GM18868 (cell line): ENCODE measurements around the gene FAM50A.
"Not testable (repeated sequence)": the region's sequence is repeated elsewhere in the genome, so short reads cannot be mapped to it uniquely, and the experiment has no call there.

ENCODE experiments used
- ATAC-seq: cut with Tn5 transposase; IDR thresholded peaks from one replicate; pipeline ENCODE4 v1.9.1; 2021; ENCODE audit warnings: mild to moderate bottlenecking, moderate library complexity; ENCODE audit not compliant: unreplicated experiment

Gene FAM50A, protein sequence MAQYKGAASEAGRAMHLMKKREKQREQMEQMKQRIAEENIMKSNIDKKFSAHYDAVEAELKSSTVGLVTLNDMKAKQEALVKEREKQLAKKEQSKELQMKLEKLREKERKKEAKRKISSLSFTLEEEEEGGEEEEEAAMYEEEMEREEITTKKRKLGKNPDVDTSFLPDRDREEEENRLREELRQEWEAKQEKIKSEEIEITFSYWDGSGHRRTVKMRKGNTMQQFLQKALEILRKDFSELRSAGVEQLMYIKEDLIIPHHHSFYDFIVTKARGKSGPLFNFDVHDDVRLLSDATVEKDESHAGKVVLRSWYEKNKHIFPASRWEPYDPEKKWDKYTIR

DNA sequence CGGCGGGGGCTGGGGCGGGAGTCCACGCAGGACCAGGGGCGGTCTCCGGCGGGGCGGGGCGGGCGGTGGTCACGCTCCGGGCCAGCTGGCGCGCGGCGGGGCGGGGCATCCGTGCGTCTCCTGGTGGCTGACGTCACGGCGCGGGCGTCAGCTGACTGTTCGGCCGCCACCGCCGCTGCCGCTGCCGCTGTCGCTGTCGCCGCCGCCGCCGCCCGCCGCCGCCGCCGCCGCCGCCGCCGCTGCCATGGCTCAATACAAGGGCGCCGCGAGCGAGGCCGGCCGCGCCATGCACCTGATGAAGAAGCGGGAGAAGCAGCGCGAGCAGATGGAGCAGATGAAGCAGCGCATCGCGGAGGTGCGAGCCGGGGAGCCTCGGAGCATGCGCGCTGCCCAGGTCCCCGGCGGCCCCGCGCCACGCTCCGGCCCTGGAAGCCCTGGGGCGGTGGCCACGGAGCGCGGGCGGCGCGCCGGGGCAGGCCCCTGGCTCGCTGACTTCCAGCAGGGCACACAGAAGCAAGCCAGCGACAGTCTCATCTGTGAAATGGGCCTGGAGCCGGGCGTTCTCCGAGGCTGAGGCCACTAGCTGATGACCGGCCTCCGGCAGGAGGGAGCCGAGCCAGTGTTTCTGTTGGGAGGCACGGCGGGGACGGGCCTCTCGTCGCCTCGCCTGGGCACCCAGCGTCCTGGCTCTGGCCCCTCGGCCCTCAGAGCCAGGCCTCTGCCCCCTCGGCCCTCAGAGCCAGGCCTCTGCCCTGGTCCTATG lies at the start of gene FAM50A:
Gene FAM50A (plus strand): TSS at position 150 of the 763 bp plus-strand sequence. CDS start 95 bp downstream, at position 245.
- ATAC-seq, result peak; percentile 79

DNA sequence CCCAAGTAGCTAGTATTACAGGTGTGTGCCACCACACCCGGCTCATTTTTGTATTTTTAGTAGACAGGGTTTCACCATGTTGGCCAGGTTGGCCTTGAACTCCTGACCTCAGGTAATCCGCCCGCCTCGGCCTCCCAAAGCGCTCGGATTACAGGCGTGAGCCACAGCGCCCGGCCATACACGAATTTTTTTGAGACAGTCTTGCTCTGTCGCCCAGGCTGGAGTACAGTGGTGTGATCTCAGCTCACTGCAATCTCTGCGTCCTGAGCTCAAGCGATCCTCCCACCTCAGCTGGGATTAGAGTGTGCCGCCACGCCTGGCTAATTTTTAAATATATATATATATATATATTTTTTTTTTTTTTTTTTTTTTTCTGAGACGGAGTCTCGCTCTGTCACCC lies 47.6 kb upstream of the FAM50A start:
- not testable (repeated sequence) for ATAC-seq

DNA sequence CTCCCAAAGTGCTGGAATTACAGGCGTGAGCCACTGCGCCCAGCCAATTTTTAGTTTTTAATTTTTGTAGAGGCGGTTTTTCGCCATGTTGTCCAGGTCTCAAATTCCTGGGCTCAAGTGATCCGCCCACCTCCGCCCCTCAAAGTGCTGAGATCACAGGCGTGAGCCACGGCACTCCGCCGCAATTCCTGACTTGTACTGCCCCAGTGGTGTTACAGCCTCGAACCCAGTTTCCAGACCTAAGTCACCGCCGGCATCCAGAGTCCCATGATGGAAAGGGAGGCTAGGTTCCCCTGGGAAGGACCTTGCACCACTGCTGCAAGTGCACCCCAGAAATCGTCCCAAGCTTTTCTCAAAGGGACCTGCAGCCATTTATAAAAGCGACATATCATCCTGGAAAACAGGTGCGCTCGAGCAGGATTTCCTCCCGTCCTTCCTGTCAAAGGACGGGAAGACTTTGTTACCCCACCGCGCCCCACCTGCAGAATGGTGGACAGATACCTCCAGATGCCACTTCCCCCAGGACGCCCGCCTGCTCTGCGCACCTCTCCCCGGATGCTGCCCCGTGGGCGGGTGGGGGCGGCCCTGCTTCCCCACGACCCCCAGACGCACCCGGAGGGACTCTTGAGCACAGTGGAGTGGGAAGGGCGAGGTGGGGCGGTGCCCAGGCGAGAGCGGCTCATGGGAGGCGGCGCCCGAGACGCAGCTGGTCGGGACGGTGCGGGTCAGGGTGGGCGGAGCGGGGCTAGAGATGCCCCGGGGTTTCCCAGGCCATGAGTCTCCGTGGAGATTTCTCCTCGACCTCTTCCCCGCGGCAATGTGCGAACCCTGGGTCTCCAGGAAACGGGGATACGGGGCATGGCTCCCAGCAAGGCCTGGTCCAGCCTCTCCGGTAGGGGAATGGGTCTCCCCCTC lies 46.7 kb upstream of the FAM50A start:
- ATAC-seq, result peak; percentile 53

DNA sequence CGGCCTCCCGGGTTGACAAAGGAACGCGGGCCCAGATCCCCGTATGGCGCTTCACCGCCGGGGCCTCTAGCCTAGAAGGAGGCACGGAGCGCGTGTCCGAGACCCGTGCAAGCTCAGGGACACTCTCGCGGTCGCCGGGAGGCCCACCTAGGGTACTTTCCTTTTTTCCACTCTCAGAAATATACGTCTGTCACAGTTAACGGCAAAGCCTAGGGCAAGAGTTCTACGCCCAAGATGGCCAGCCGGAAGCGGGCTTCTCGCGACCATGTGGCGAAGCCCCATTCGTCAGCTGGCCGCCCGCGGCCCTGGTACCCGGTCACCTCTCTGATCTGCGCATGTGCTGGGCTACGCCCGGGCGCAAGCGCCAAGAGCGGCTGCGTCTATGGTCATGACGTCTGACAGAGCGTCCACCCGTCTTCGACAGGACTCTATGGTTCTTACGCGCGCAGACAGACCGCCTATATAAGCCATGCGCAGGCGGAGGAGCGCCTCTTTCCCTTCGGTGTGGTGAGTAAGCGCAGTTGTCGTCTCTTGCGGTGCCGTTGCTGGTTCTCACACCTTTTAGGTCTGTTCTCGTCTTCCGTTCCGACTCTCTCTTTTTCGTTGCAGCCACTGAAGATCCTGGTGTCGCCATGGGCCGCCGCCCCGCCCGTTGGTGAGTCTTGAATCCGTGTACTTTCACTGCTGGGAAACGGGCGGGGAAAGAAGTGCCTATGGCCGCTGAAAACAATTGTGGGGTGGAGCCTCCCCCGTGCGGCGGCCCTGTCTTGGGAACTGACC lies 45.9 kb upstream of the FAM50A start, which contains the start of gene RPL10:
Gene RPL10 (plus strand): TSS at position 490 of the 780 bp plus-strand sequence. CDS start 143 bp downstream, at position 633.
- peak; percentile 88 for ATAC-seq

DNA sequence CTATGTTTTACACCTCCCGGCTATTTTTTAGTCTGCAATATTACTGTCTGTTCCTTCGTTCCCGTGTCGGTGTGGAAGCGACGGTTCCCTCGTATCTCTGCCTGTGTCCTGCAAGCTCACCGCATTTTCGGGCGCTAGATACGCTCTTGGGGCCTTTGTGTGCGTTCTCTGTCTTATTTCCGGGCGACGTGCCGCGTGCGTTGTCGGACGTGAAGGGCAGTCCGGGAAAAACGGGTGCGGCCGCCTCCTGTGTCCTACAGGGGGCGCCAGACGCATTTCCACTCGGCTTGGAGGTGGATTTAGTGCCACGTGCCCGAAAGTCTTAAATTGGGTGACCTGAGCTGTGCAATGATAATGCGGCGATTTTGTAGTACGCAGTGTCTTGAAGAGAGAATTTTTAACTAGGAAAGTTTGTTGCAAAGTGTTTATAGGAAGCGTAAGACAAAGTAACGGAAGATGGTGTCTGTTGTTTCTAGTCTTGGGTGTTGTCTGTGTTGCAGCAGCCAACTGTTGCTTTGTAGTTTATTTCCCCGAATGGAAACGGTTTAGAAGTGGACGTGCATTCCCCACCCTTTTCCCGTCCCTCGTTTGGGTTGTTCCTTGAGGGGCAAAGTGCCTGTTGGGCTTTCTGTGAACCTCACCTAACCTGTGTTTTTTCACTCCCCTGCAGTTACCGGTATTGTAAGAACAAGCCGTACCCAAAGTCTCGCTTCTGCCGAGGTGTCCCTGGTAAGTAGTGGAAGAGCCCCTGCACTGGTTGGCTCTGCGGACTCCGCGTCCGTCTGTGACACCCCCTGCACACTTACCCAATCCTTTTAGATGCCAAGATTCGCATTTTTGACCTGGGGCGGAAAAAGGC lies 45.0 kb upstream of the FAM50A start:
- no peak for ATAC-seq

DNA sequence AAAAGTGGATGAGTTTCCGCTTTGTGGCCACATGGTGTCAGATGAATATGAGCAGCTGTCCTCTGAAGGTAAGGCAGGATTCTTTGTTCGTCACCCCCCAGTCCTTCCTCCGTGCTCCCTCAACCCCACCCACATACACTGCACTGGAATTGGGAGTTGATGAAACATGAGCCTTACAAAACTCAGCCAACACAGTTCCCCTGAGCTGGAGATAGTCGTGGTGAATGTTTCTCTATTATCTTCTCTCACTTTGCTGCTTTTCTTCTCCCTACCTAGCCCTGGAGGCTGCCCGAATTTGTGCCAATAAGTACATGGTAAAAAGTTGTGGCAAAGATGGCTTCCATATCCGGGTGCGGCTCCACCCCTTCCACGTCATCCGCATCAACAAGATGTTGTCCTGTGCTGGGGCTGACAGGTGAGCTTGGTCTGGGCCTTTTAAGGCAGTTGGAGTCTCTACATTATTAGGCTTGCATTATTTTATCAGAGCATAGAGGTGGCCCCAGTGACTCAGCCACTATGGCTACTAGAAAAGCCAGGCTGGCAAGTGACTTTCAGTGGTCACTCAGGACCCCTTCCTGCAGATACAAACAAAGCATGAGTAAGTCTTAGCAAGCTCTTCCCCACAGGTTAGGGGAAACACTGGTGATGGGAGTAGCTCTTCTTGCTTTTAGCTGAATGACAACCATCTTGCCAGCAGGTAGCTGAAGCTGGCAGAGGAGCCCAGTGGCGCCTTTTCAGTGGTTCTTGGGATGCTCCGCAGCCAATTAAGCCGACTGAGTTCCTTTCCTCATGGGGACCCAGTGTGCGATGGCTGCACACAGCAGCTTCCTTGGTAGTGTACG lies 44.2 kb upstream of the FAM50A start:
- no peak for ATAC-seq

DNA sequence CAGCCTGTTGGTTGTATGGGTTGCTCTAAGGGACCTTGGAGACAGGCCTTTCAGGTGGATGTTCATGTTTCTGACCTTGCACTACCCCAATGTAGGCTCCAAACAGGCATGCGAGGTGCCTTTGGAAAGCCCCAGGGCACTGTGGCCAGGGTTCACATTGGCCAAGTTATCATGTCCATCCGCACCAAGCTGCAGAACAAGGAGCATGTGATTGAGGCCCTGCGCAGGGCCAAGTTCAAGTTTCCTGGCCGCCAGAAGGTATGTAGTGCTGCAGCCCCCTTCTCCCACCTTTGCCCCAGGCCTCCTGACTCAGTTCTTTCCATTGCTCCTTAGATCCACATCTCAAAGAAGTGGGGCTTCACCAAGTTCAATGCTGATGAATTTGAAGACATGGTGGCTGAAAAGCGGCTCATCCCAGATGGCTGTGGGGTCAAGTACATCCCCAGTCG lies 43.5 kb upstream of the FAM50A start:
- not testable (repeated sequence) for ATAC-seq

DNA sequence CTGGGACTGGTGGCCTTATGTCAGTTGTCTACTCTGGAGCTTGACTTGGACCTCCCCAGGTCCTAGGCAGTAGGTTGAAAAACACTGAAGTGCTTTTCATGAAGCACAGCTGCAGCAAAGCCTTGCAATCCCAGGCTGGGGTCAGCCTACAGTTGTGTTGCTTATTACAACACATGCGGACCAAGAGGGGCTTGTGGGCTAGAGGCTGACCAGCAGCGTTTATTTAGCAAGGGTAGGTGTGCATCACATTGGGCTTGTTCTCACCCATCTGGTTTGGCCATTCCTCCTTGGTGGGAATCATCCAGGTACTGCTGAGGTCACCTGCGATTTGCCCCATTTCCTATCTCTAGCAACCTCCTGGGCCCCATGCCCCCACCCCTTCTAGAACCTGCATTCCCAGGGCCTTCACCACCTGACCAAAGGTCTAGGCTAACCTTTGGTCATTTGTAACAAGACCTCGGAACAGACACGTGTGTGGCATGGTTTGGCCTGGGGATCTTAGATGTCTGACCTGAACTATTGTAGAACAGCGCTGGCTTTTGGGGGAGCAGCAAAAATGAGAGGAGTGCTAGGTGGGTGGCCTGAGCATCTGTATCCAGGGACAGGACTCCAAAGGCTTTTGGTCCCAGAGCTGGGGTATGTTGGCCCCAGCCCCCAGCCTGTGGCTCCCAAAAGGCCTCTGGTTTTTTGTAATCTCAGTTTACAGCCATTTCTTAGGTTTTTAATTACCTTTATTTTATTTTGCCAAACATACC lies 42.7 kb upstream of the FAM50A start:
- ATAC-seq, result no peak

DNA sequence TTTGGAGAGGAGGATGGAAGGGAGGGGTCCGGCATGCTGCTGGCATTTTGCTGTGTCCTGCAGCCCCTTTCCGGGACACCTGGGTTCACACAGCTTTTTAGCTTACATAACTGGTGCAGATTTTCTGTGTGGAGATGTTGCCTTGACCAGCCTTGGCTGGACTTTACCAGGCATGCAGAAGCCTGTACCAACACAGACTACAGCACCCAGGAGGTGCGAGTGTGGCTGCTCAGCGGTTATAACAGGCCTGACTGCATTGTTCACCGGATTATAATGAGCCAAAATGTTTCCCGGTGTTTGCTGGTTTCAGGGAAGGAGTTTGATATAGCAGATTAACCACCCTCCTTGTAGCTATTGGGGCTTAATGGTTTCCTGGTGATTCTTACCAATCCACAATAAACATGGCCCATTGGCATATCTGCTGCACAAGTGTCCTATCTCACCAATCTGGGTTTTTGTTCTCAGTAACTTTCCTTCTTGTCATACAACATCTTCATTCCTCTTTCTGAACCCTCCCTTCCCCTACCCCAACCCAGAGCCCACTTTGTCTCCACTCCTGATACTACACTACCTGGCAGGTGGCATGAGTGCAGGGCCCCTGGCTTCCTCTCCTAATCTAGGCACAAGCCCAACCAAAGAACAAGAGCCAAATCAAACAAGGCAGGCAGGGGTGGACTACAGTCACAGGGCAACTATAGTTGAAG lies 41.9 kb upstream of the FAM50A start:
- no peak for ATAC-seq

DNA sequence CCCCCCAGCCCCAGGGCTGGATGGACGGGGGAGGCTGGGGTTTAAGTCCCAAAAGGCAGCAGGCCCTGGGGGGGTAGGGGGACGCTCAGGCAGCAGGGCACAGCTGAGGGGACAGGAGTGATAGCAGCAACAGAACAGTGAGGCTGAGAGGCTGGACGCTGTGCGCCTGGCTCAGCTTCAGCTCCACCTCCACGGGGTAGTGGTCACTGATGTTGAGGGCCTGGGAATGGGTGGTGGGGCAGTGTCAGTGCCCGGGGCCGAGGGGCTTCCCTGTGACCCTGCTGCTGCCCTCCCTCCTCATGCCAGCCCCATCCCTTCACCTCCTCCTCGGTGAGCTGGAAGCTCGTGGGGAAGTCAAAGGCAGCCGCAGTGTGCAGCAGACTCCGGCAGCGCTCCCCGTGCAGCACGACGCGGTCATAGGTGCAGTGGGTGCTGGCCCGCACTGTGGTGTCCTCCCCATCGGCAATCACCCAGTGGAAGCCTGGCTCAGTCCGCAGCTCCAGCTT lies 41.3 kb upstream of the FAM50A start:
- no peak for ATAC-seq

DNA sequence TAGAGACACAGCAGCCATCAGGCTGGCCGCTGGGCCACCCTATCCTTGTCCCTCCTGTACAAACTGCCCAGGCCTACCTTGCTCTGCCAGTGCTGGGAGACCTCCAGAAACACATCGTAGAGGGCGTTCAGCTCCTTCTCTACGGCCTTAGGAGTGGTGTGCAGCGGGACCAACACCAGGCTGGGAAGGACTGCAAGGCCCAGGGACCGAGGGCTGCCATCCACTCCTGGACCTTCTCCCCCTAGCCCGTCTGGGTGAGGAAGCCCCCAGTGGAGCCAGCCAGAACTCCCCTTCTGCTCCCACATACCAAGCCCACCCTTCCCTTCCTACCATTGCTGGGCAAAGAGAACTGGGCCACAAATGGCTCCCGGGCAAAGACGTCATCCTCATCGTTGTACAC lies 40.7 kb upstream of the FAM50A start:
- ATAC-seq, result no peak

DNA sequence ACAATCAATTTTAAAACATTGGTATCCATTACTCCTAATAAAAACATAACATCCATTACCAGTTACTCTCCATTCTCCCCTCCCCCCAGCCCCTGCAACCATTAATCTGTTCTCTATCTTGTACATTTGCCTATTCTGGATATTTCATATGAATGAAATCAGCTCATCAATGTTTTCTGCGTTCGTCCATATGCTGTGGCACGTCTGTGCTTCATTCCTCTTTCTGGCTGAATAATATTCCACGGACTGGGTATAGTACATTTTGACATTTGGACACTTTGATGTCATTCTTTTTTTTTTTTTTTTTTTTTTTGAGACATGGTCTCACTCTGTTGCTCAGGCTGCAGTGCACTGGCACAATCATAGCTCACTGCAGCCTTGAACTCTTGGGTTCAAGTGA lies 40.1 kb upstream of the FAM50A start:
- no peak for ATAC-seq

DNA sequence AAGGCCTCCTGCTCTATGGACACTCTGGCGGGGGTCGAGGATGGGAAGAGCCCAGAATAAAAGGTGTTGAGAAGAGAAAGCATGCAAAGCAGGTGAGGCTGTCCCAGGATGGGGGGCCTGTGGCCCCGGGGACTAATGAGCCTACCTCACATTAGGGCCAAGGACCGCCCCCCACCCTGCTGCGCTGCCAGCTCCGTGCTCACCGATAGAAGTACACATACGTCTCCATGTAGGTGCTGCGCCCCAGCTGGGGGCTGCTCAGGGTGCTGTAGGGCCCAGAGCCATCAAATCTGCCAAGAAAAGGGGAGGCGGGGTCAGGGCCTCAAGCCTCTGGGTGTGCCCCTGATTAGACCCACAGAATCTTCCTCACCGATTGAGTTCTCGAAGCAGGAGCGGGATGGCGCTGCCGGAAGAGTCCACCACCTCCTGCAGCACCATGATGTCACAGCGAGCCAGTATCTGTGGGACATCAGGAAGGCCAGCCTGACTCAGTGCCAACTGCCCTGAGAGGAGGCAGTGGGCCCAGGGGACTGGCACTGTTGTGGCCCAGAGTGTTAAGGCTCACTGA lies 39.2 kb upstream of the FAM50A start:
- no peak for ATAC-seq

DNA sequence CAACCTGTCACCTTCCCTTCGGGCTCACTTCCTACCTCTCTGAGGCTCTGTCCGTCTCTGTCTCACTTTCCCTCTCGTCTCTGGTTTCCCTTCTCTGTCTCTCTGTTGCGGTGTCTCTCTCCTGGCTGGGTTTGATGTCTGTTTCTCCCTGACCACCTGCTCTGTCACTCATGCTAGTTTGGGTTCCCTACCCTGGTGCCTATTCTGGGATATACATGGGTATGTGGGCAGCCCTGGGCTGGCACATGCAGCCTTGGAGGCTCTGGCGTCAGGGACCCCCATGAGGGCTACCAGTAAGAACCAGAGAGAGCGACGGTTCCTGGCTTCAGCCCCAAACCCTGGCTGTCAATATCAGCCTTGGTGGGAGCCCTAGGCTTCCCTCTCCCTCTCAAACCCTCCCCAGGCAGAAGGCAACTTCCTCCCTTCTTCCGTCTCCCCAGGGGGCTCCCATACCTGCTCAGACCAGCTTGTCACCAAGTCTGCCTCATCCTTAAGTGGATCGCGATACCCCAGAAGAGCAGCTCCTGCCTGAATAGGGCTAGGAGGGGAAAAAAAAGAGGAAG lies 35.2 kb upstream of the FAM50A start:
- no peak for ATAC-seq

DNA sequence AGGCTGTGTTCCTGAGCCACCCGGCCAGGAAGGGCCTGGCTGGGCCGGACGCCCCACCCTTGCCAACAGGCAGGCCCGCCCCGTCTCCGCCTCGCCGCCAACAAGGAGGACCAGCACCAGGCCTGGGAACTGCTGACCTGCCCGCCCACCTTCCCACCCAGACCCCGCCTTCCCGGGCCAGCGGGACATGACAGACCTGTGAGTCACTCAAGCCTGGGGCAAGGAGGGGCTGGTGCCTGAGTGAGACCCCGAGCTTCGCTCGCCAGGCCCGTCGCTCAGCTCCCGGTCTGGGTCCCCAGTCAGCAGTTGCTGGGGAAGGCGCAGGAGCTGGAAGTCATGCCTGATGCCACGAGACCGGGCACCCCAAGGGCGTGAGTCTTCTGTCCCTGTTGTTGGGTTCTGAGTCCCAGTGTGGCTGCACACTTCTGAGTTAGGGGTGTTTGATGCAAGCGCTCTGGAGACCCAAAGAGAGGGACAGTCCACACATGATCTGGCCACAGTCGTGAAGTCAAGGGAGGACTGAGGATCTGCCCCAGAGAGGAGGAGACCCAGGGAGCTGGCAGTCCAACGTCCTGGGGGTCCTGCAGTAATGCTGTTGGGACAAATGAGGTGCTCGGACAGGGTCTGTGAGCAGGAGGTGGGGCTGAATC lies 34.6 kb upstream of the FAM50A start, which contains the start of gene DNASE1L1:
Gene DNASE1L1 (minus strand): TSS at position 33 of the 650 bp plus-strand sequence. CDS start 3,686 bp downstream, outside the sequence.
- no peak for ATAC-seq

DNA sequence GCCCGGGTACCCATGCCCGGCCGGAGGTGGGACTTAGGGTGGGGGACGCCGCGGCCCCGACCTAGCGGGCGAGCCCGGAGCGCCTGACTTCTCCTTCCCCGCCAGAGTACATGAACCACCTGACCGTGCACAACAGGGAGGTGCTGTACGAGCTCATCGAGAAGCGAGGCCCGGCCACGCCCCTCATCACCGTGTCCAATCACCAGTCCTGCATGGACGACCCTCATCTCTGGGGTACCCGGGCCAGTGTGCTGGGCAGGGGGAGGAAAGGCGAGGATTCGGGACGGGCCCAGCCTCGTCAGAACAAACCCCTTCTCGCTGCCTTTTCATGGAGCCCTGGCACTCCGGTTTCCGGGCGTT lies 32.0 kb upstream of the FAM50A start:
- ATAC-seq, result peak; percentile 62
